Stimulated activated CD8-positive, alpha-beta memory T cell treated with anti-CD3 and anti-CD28 coated beads, Interleukin-7, amount 100 ng/mL, for 4 hours (primary cell): ENCODE measurements around the gene OPCML.

Experiments used
- DNase-seq, 2 donors: peaks; one replicate each; pipeline ENCODE4 v3.0.0-alpha.2; 2020; ENCODE audit warnings: low read depth in 2 of 2

OPCML gene

DNA sequence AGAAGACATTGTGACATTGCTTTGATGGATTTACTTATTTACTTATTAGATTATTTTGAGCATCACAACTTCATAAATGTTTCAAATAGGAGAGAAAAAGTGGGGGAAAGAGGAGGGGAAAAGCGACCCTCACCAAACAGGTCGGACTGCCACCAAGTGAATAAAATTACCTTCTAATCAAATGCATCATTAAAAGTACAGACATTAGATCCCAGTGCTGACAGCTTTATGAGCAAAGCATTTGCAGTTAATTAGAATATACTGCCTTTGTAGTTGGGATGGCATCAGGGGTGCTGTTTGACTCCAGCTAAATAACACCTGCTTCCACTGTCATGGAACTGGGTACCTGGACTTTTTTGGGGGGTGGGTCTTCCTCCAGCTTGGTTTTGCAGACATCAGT is 299.6 kb downstream of the OPCML start:
- DNase-seq: no peak

DNA sequence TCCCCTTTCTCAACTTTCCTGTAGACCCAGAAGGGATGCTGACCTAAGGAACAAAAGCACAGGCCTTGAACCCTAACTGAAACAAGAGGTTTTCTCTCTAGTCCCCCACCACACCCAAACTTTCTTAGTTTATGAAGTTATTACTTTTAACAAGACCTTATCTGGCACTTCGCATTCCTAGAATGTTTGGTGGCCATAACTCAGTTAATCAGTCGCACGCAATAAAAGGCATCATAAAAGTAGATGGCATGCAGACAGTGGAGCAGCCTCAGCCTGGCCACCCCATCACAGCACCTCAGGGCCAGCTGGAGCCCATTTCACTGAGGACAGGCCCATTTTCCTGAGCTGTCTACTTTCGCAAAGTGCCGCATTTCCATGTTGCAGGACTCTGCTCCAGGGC is 301.9 kb downstream of the OPCML start:
- no peak for DNase-seq

DNA sequence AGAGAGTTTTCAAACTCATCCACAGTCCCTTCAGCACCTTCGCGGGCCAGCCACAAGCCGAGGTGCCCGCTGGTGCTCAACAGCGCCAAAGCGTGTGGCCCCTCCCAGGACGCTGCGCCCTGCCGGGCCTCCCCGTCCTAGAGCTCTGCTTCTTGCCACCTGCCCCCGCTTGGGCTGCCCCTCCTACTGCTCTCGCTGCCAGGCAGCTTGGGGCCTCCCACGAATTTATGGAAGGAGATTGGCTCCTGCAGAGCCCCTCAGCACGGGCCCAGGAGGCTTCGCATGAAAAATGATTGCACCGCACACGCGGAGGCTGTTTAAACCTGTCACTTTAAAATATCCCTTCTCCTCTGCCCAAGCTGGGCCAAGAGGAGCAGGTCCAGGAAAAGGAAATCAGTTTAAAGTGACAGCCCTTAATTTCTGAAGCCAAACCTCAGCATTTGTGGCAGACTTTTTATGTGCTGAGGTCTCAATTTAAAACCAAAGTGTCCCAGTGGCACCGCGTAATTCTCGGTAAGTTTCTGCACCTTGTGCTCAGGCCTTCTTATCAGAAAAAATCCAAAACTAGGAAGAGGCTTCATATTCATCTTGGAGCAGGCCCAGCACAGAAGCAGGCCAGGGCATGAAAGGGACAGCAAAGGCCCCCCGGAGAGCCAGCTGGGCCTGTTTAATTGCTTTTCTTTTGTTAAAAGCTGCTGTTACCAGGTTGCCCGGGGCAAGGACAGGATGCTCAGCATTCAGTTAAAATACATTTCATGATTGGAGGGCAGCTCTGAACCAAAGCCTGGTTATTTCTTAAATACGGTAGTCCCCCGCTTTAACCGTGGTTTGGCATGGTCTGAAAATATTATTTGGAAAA is 303.6 kb downstream of the OPCML start:
- DNase-seq: no peak

DNA sequence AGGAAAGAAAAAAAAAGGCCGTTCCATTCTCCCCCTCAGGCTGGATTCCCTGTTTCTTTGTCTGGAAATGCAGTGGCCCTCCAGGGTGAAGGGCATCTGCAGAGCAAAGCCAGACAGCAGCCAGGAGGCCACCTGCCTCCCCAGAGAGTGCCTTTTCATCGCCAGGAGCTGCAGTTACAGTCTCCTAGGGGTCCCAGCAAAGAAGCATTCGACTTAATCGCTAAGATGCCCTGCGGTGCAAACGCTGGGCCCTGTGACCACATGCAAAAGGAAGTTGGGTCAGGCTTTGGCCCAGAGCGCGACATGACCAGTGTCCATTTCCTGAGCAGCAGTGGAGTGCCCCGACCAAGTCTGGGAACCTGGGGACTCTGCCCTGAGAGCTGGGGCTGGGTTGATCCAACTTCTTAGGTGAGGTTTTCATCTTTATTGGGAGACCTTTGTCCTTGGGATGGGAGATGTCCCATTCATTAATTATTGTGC is 304.6 kb downstream of the OPCML start:
- DNase-seq: no peak

DNA sequence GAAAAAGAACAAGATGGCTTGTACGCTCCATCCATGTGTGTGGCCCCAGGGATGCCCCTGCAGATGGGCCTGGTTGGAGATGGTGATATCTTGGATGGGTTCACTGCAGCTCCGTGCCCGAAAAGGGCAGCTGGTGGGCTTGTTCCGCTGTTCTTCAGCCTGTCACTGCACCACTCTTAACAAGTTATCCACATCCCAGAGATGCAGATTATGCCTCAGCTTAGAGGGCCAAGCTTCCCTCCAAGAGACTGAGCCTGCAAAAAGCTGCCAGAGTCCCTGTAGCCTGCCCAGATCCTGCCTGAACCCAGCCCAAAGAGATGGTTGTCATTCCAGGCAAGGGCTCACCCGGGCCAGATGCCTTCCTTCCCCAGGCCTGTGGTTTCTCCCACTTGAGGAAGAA is 308.0 kb downstream of the OPCML start:
- DNase-seq: no peak

DNA sequence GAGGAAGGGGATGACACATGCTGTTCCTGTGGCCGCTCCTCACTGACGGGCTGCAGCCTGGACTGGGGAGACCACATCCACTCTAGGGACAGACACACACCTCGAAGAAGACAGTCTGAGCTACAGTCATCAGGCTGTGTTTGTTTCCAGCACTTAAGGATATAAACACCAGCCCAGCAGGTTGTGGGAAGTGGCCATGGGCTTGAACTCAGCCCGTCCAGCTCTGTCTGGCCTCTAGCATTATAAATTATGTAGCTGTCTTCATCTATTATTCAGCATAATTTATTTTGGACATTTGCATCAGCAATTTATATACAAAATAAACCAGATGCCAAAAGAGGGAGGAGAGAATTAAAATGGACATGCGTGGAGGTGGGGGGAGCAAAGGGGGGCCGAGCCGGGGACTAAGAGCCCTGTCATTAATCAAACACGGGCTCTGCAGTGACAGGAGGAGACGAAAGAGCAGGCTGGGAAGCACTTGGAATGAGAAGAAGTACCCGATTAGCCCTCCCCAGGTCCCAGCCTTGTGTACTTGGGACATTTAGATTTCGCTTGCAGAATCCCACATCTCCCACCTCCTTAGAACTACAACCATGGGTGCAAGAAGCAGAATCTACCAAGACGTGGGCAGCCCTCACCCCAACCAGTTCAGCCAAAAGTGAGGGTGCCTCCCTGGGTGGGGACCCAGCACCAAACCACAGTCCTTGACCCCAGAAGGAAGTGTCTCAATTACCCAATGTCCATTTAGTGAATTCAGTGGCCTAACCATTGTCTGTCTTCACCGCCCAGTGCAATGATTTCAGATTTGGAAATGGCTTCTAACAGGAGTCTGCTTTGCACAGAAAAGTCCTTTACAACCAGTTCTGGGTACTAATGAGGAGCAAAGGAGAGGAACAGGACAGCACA is 309.6 kb downstream of the OPCML start:
- no peak for DNase-seq

DNA sequence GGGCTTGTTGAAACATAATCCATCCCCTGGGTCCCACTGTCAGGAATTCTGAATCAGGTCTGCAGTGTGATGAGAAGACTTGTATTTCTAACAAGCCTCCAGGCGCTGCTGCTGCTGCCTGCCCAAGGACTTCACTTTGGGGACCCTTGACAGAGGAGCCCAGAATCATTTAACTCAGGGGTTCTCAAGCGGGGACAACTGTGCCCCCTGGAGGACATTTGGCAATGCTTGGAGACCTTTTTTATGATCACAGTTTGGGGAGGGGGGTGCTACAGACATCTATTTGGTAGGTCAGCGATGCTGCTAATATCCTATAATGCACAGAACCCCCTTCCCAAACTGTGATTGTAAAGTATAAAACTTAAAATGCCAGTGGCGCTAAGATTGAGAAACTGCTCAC is 312.8 kb downstream of the OPCML start:
- DNase-seq: no peak

DNA sequence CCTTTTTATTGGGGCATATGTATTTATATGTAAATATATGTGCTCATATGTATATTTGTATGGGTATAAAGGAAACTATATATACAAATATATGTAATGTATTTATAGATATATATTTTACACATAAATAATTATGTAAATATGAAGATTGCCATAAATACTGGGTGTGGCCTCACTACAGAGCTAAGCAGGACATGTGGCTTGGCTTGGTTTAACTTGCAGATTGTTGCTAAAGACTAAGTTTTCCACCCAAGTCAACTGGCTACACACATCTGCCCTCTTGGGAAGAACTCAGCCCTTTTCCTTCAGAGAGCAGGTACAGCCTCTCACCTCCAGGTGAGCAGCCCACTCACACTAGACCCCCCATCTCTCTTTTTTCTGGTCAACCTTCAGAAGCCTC is 315.5 kb downstream of the OPCML start:
- DNase-seq: no peak

DNA sequence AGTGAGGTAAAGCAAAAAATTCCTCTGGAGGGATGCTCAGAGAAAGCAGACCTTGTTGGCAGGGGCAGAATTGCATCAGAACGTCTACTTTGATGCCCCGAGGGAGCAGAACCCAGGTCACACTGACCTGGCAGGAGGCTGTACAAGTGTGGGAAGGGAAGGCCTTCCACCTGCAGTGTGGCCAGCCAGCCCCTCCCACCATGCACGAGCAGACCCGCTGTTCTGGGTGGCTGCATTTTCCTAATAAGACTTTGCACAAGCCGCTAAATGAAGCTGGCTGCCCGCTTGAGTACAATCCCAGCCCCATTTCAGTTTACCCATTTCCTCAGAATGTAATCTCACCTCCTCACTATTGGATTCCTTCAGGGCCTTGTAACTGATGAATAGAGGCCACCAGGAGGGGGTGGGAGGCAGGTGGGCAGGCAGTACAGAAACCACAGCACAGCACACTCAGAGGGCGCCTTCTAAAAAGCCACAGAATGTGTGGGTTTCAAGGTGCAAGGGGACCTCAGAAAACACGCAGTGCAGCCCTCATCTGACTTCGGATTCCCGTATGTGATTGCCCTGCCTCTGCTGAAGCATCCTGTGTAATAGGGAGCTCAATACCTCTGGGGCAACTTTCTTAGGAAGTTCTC is 316.6 kb downstream of the OPCML start:
- no peak for DNase-seq

DNA sequence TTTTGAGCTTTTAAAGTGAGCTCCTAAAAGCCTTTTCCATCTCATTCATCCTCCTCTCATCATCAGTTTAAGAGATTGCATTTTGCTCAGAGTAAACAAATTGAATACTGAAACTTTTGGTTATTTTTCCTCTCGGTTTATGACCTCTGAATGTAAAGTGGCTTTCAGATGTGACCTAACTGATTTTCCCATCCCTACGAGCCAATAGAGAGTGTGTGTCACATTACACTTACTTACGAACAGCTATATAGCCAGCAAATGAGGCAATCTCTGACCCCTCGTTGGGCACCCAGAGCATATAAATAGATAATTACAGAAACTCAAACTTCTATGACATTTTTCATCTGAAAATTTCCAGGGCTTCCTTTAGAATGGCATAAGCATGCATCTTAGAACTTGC is 317.7 kb downstream of the OPCML start:
- DNase-seq: no peak

DNA sequence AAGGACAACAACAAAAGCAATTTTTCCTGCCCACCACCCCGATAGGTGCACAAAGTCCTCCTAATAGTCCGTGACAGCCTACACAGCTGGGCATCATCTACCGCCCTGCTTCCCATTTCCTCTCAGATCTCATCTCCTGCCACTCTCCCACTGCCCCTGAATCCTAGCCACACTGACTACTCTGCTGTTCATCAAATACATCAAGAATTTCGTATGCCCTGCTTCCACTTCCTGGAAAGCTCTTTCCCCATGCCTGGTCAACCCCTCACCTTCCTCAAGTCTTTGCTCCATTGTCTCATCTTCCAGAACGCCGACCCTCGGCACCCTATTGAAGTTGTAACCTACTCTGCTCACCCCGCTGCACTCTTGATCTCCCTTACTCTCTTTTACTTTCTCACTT is 320.1 kb downstream of the OPCML start:
- no peak for DNase-seq

DNA sequence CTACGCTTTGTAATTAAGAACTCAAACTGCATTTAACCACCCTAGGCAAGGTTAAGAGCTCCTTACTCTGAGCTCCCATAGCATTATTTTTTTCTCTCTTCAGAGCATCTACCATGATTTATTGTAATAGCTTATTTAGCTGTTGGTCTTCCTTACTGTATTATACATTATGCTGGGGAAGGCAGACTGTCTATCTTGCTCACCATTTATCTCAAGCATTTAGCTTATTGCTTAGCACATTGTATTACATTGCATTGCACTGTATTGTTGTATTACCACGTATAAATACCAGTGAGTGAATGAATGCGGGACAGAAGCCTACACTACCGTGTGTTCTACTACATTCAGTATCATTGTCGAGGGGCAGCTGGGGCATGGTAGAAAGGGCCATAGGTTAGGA is 324.3 kb downstream of the OPCML start:
- DNase-seq: no peak

DNA sequence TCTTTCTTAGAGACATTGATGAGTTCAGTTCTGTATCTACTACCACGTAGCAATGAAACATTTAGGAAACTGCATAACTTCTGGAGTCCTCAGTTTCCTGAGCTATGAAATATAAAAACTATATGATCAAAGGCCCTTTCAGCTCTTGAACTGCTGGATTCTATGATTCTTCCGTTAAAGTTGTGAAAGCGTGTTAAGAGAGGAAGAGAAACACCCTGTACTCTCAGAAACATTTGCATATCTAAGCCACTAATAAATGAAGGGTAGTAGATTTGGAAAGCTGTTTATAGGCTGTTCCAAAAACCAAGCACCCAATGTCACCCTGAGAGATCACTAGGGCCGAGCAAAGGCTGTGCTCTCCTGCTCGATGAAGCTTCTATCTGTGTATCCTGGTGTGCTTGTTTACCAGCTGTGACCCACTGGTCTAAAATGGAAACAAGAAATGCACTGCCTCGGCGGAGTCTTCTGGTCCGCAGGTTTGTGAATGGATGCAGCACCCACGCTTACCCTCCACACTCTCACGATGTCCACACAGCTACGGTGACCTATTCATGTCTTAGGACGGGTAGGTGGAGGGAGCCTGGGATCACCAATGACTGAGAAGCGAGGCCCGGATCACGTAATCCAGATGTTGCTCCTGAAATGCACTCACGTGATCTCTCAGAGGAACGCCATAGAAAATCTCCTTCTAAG is 325.8 kb downstream of the OPCML start:
- DNase-seq: no peak

DNA sequence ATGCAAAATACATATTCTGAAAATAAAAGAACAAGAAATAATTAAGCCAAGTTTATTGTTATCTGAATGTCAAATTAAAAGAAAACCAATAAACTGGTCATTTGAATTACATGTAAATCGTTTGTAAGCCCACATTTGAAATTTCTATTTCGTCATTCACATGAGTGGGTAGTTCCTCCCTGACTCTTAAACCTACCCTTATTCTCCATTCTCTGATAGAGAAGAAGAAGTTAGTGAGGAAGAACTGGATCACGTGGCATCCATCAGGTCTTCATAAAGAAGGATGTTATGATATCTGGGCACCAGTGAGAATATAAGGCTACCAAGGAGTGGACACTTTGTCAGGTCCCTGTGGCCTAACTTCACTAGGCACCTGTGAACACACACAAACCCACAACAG is 328.1 kb downstream of the OPCML start:
- no peak for DNase-seq

DNA sequence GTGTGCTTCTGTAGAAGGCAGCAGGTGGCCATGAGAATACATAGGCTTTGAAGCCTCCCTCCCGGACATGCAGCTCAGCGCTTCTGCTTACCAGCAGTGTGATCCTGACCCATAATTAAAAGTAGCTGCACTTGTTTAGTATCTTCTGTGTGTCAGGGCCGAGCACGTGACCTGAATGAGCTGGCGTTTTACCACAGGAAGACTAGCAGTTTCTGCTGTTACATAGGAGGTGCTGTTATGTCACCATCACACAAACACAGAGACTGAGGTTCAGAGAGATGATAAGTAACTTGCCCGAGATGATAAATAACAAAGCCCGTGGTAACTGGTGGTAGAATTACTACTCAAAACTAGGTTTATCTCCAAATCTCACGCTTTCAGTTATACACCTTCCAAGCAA is 329.5 kb downstream of the OPCML start:
- no peak for DNase-seq

DNA sequence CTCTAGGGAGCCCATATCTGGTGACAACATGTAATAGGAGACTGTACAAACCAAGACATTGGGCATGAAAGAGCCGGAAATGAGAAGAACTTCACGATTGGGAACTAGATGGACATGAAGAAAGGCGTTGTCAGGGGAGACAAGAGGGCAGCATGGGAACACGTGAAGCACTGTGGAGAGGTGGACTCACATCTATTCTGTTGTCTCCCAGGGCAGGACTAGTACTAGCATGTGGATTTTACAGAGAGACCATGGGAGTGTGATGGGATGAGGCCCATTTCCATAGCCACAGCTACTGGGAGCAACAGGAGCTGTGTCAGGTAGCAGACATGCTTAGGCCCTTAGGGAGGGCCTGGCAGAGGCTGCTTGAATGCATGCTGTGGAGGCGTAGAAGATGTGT is 333.9 kb downstream of the OPCML start:
- no peak for DNase-seq

DNA sequence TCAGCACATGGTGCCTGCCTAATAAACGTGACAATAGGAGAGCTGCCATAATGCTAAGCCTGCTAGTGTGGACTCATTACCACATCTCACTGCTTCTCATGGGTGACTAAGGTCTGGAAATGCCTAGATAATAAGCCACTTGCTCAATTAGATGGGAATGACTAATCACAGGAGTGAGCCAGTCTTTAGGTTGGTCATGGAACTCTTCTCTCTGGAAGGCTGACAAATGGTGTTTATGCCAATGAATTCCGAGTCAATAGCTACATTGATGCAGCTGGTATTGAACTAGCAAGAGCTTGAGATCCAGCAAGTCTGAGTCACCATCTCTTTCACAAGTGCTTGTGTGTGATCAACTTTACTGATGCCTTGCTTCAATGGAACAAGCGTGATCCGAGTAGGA is 334.9 kb downstream of the OPCML start:
- no peak for DNase-seq

DNA sequence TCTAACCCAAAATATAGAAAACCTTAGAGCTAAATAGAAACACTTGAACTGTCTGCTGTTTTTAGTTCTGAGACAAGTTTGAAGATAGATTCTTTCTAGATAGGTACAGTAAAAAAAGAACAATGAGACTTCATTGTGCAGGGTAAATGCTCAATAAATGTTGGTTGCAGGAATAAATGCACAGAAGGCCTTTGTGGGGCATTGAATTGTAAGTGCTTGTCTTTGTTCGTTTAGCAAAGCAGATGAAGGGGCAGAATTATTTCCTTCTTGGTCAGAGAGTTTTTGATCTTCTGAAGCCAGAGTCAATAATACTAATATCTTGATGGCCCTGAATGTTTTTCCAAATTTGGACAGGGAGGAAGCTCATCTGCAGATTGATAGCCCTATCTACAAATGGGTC is 340.4 kb downstream of the OPCML start:
- DNase-seq: no peak

DNA sequence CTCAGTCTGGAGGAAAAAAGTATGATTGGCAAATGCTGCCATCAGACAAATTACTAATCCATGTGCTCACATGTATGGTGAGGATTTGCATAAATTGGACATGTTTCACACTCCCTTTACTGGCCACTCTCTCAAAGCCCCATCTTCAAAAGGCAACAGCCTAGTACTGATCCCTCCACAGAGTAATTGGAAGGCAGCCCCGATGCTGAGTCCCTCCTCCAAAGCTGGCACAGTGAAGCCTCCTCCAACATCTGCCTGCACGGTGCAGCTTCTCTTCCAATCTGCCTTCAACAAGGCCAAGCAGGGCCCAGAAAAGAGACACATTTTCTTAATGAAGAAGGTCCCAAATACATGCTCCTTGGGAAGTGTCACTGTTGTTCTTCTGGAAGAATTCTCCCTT is 350.6 kb downstream of the OPCML start:
- DNase-seq: no peak

DNA sequence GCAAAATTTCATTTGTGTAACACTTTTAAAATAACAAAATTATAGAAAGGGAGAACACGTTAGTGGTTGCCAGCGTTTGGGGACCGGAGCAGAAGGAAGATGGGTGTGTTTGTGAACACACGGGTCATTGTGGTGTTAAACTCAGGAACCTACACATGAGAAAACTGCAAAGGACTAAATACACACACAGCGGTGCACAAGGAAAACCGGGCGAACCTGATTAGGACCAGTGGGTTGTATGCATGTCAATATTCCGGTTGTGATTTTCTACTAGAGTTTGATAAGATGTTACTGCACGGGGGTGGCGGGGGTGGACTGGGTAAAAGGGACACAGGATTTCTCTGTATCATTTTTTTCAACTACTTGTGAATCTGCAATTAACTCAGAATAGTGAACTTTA is 351.2 kb downstream of the OPCML start:
- no peak for DNase-seq

DNA sequence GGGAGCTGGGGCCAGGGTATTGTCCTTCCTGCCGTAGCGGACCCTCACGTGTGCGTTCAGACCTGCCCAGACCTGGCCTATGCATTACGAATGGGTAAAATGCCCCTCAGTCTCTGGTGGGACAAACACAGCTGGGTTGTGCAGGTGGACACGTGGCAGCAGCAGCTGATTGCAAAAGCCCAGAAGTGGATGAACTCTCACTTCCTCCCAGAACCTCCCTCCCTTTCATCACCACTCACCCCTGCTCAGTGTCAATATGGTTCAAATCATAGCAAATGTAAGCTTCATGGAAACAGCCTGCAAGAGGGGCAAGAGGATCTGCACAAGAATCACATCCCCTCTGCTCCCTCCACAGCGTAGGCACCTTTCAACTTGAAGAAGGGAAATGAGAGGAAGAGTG is 352.1 kb downstream of the OPCML start:
- DNase-seq: no peak

DNA sequence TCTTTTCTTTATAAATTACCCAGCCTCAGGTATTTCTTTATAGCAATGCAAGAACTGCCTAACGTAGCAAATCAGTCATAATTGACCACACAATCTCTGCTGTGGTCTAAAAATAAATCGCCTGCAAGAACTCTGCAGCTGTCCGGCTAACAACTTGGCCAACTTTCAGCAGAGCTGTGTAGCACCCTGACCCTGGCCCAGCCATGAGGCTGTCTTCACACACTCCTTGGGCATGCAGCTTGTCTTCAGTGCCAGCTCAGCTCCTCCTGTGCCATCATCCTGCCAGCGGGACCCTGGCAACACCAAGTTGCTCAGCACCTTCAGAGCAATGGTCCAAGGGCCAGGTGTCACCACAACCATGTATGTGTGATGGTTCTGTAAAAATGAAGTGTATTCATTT is 355.6 kb downstream of the OPCML start:
- DNase-seq: no peak
